A673 (cell line): Measurements from ENCODE around the gene OR1I1. TPM values are rescaled to one million over a fixed set of nuclear protein-coding genes. Genes with fewer than 3 reads are reported as not detected.

Experiments used
- BruUV-seq: library from RNA; stranded (reverse); fragments of 400-500 nt; replicated peaks from 2 replicates; lab custom pipeline; 2021; lab: Mats Ljungman, UMichigan
- CTCF ChIA-PET: fragments of 300-600 bp; sonication (Branson Sonifier 250); formaldehyde crosslinking; loops from one replicate; lab custom pipeline; 2022; ENCODE audit warnings: antibody characterized with exemption; lab: Charles Lee
- POLR2A ChIA-PET: fragments of 300-600 bp; sonication (Branson Sonifier 250); formaldehyde crosslinking; loops from one replicate; lab custom pipeline; 2022; ENCODE audit warnings: antibody characterized with exemption; ENCODE audit not compliant: low non-redundant PET; lab: Charles Lee
- DNase-seq: peaks from one replicate; pipeline ENCODE4 v3.0.0-alpha.2; 2015; ENCODE audit warnings: low spot score
- H3K27ac ChIP-seq: fragments of 200-600 bp; sonication (generic); 2 replicates; pipeline ENCODE4 v1.5.1; 2016; ENCODE audit warnings: mixed run types, low read depth, mild to moderate bottlenecking, mixed read lengths, antibody characterized with exemption, low read length; ENCODE audit not compliant: poor library complexity, severe bottlenecking
- H3K27me3 ChIP-seq: fragments of 200-600 bp; sonication (generic); replicated peaks from 2 replicates; pipeline ENCODE4 v1.6.1; 2017; ENCODE audit warnings: mixed run types, low read depth, mild to moderate bottlenecking, mixed read lengths, antibody characterized with exemption, low read length; ENCODE audit not compliant: insufficient read depth, poor library complexity
- H3K36me3 ChIP-seq: fragments of 200-600 bp; sonication (generic); 2 replicates; pipeline ENCODE4 v1.6.1; 2016; ENCODE audit warnings: mixed run types, mild to moderate bottlenecking, mixed read lengths, antibody characterized with exemption, low read length; ENCODE audit not compliant: insufficient read depth, poor library complexity, severe bottlenecking
- H3K4me1 ChIP-seq: fragments of 200-600 bp; sonication (generic); 2 replicates; pipeline ENCODE4 v1.6.1; 2017; ENCODE audit warnings: mixed run types, mild to moderate bottlenecking, mixed read lengths, antibody characterized with exemption, low read length; ENCODE audit not compliant: insufficient read depth, poor library complexity, severe bottlenecking
- H3K4me3 ChIP-seq: fragments of 200-600 bp; sonication (generic); 2 replicates; pipeline ENCODE4 v1.5.1; 2016; ENCODE audit warnings: low read depth, mixed run types, mild to moderate bottlenecking, mixed read lengths, low read length; ENCODE audit not compliant: poor library complexity, severe bottlenecking
- H3K9me3 ChIP-seq: fragments of 200-600 bp; sonication (generic); 2 replicates; pipeline ENCODE4 v1.6.1; 2016; ENCODE audit warnings: mixed run types, low read depth, mild to moderate bottlenecking, mixed read lengths, antibody characterized with exemption, low read length; ENCODE audit not compliant: poor library complexity, severe bottlenecking
- EZH2 ChIP-seq: fragments of 200-600 bp; sonication (generic); IDR thresholded peaks from 2 replicates; pipeline ENCODE4 v1.6.1; 2017; ENCODE audit warnings: borderline replicate concordance, low read depth, mild to moderate bottlenecking, mixed read lengths, antibody characterized with exemption, low read length; ENCODE audit not compliant: poor library complexity, severe bottlenecking
- intact Hi-C: fragments of 100-400 bp; cut with micrococcal nuclease; formaldehyde crosslinking; loops from one replicate; pipeline ENCODE4 v1.10.0; 2022; ENCODE audit not compliant: unreplicated experiment
- total RNA-seq: library from RNA; stranded (reverse); gene quantifications from 2 replicates; pipeline ENCODE4 v1.2.3, GENCODE V29; 2021
- TF ChIP-seq, protein P1 (sequence below): fragments of 300-800, 200-600 bp; sonication (generic); conservative IDR thresholded peaks from 2 replicates; pipeline ENCODE4 v1.5.1; 2017; ENCODE audit warnings: low read depth, mild to moderate bottlenecking, antibody characterized with exemption, low read length, moderate library complexity, mixed read lengths

OR1I1 gene
- total RNA-seq, 1 experiment from 2014 or later: not detected

DNA sequence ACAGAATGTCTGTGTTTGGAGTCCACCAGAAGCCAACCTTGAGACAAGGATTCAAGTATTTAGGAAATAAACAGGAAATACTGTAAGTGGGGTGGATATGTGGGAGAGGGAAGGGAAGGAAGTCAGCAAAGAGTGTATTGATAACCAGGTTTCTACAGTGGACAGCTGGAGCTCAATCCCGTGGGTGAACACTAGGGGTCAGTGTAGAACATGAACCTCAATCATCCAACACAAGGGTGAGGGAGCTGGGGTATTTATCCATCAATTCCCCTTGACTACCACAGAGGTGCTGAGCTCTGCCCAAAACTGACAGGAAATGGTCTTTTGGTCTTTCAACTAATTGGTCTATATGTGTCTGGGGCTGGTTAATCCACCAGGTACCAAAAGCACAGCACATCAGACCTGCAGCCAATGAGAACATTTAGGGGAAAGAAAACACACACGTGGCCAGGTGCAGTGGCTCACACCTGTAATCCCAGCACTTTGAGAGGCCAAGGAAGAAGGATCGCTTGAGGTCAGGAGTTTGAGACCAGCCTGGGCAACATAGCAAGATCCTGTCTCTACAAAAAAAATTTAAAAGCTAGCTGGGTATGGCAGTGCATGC lies 19.6 kb downstream of the OR1I1 start:
- Histone ChIP-seq H3K27me3 (no peaks in the 10 kb centered on the region), H3K9me3 (peaks cover 12% of the 10 kb centered on the region), H3K4me3 (no peak overlapping the region), H3K27ac (no peak overlapping the region), H3K4me1 (no peaks in the 10 kb centered on the region), H3K36me3 (no peaks in the 10 kb centered on the region)
- intact Hi-C loops: no loop called here
- TF ChIP-seq, protein P1, sequence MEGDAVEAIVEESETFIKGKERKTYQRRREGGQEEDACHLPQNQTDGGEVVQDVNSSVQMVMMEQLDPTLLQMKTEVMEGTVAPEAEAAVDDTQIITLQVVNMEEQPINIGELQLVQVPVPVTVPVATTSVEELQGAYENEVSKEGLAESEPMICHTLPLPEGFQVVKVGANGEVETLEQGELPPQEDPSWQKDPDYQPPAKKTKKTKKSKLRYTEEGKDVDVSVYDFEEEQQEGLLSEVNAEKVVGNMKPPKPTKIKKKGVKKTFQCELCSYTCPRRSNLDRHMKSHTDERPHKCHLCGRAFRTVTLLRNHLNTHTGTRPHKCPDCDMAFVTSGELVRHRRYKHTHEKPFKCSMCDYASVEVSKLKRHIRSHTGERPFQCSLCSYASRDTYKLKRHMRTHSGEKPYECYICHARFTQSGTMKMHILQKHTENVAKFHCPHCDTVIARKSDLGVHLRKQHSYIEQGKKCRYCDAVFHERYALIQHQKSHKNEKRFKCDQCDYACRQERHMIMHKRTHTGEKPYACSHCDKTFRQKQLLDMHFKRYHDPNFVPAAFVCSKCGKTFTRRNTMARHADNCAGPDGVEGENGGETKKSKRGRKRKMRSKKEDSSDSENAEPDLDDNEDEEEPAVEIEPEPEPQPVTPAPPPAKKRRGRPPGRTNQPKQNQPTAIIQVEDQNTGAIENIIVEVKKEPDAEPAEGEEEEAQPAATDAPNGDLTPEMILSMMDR: peak; percentile 75
- TF ChIP-seq EZH2: no peak
- POLR2A ChIA-PET: no interaction called here
- no TSS peak for BruUV-seq
- DNase-seq: peak; percentile 61
- CTCF ChIA-PET: interaction anchor here (0.5 to 1.5 kb wide), 11 partner anchors 8 to 150 kb away, joined by 3 to 30 read pairs (median 4); no protein-coding TSS in a partner anchor

DNA sequence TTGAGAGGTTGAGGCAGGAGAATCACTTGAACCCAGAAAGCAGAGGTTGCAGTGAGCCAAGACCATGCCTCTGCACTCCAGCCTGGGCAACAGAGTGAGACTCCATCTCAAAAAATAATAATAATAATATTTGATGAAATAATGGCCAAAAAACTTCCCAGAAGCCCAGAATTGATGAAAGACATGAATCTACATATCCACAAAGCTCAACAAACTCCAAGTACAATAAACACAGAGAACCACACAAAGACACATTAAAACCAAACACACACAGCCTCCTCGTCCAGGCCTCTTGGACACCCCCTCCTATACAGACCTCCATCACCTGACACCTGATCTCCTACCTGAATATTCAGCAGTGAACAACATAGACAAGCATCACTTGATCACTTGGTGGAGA lies 22.0 kb downstream of the OR1I1 start:
- CTCF ChIA-PET: interaction anchor here (0.7 kb wide), 1 partner anchor 451 kb away, joined by 5 read pairs; no protein-coding TSS in a partner anchor
- no peaks in the 10 kb centered on the region for H3K36me3 ChIP-seq
- POLR2A ChIA-PET: no interaction called here
- intact Hi-C loops: no loop called here
- BruUV-seq: no TSS peak
- no peak overlapping the region for H3K27ac ChIP-seq
- peaks cover 8% of the 10 kb centered on the region for H3K4me1 ChIP-seq
- no peak overlapping the region for H3K4me3 ChIP-seq
- TF ChIP-seq, protein P1: no peak
- TF ChIP-seq EZH2: no peak
- DNase-seq: no peak
- no peaks in the 10 kb centered on the region for H3K27me3 ChIP-seq
- H3K9me3 ChIP-seq: peaks cover 12% of the 10 kb centered on the region

DNA sequence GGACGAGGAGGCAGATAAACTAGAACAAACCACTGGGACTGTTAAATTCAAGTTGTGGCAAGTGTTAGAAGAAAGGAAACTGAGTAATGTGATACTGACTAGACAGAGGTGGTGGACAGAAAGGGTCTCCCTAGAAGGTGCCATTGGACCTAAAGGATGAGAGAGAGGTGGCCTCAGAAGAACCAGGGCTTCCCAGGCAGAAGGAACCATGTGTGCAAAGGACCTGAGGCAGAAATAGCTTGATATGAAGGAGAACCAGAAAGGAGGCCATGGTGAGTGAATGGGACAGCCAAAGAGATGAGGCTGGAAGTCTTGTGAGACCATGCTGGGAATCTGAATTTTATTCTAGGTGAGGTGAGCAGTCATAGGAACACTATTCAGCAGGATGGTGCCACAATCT lies 22.4 kb downstream of the OR1I1 start:
- Histone ChIP-seq H3K4me3 (no peak overlapping the region), H3K27ac (no peak overlapping the region), H3K36me3 (no peaks in the 10 kb centered on the region), H3K27me3 (no peaks in the 10 kb centered on the region), H3K4me1 (peaks cover 8% of the 10 kb centered on the region), H3K9me3 (peaks cover 12% of the 10 kb centered on the region)
- no peak for TF ChIP-seq EZH2
- TF ChIP-seq, protein P1: no peak
- CTCF ChIA-PET: no interaction called here
- intact Hi-C loops: no loop called here
- no peak for DNase-seq
- no TSS peak for BruUV-seq
- POLR2A ChIA-PET: no interaction called here
